ENCODE measurements around the gene RAB32.

DNA sequence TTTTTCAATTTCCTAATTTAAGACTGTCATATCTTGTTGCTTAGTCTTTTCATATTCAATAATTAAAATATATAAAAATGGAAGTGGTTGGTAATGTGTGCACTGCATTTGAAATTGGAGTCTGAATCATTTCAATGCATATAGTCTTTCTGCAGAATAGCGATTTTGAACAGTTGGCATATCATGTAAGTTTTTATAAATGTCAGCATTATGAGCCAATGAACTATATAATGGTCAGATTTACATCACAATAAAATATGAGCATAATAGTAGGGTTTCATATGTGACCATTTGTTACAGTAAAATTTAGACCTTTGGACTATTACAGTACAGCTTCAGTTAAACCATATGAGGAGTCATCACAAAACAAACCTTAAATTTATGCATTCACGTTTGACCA, 4.3 kb downstream of the RAB32 start:
- TF ChIP-seq POLR2A (IDR thresholded peaks at IDR 0.05), result no peak
- TF ChIP-seq, protein P1, sequence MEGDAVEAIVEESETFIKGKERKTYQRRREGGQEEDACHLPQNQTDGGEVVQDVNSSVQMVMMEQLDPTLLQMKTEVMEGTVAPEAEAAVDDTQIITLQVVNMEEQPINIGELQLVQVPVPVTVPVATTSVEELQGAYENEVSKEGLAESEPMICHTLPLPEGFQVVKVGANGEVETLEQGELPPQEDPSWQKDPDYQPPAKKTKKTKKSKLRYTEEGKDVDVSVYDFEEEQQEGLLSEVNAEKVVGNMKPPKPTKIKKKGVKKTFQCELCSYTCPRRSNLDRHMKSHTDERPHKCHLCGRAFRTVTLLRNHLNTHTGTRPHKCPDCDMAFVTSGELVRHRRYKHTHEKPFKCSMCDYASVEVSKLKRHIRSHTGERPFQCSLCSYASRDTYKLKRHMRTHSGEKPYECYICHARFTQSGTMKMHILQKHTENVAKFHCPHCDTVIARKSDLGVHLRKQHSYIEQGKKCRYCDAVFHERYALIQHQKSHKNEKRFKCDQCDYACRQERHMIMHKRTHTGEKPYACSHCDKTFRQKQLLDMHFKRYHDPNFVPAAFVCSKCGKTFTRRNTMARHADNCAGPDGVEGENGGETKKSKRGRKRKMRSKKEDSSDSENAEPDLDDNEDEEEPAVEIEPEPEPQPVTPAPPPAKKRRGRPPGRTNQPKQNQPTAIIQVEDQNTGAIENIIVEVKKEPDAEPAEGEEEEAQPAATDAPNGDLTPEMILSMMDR (IDR thresholded peaks at IDR 0.05), result no peak
